A549 (cell line): ENCODE results near the gene UNC5B.

ENCODE experiments used
- JUNB ChIP-seq: fragments of >200 bp; sonication (Bioruptor Twin); formaldehyde crosslinking; IDR thresholded peaks from 2 replicates; pipeline ENCODE4 v1.6.1; 2016
- POLR2A ChIP-seq: IDR thresholded peaks from 2 replicates; pipeline ENCODE4 v1.6.1; 2012; ENCODE audit warnings: mild to moderate bottlenecking, low read length
- RAD21 ChIP-seq, 2 experiments: fragments of >200 bp in 1 of 2; sonication (Bioruptor Twin) in 1 of 2; formaldehyde crosslinking in 1 of 2; IDR thresholded peaks in 1 of 2; conservative IDR thresholded peaks in 1 of 2; 2 replicates in 1 of 2; 3 replicates in 1 of 2; pipeline ENCODE4 v1.6.1; 2012 to 2018; ENCODE audit warnings: inconsistent platforms in 1 of 2
- RFX5 ChIP-seq: fragments of 450-650 bp; IDR thresholded peaks from 2 replicates; pipeline ENCODE4 v1.7.1; 2014; ENCODE audit warnings: antibody characterized with exemption, mild to moderate bottlenecking, moderate library complexity
- SMC3 ChIP-seq: fragments of >200 bp; sonication (Bioruptor Twin); formaldehyde crosslinking; IDR thresholded peaks from 3 replicates; pipeline ENCODE4 v1.6.1; 2018; ENCODE audit warnings: inconsistent platforms
- TF ChIP-seq, protein P1 (sequence below): fragments of >200 bp; sonication (Bioruptor Twin); formaldehyde crosslinking; IDR thresholded peaks from 3 replicates; pipeline ENCODE4 v1.5.1; 2016
- TF ChIP-seq, protein P2 (sequence below): IDR thresholded peaks from 2 replicates; pipeline ENCODE4 v1.6.1; 2012

DNA sequence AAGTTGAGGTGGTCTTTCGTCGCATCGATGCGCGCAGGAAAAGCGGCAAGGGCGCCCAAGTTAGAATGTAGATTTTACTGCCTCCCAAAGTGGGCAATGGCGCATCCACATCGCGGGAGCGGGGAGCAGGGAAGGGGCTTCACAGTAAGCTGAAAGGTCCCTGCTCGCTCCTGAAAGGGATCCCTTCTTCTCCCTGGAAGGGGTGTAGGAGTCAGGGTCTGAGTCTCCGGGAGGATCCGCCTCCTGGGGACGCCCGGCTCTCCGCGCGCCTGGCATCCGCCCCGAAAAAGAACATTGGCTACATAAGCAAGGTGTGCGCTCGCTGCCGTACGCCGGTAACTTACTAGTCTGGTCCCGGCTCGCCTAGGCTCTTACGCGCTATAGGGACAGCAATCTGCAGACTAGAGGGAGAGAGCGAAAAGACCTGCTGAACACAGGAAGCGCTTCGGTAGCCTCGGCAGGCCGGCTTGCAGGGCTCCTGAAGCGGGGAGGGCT is 804 bp downstream of the UNC5B start:
- TF ChIP-seq, protein P1, sequence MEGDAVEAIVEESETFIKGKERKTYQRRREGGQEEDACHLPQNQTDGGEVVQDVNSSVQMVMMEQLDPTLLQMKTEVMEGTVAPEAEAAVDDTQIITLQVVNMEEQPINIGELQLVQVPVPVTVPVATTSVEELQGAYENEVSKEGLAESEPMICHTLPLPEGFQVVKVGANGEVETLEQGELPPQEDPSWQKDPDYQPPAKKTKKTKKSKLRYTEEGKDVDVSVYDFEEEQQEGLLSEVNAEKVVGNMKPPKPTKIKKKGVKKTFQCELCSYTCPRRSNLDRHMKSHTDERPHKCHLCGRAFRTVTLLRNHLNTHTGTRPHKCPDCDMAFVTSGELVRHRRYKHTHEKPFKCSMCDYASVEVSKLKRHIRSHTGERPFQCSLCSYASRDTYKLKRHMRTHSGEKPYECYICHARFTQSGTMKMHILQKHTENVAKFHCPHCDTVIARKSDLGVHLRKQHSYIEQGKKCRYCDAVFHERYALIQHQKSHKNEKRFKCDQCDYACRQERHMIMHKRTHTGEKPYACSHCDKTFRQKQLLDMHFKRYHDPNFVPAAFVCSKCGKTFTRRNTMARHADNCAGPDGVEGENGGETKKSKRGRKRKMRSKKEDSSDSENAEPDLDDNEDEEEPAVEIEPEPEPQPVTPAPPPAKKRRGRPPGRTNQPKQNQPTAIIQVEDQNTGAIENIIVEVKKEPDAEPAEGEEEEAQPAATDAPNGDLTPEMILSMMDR: no peak
- TF ChIP-seq JUNB (no peak), RAD21 (conservative IDR thresholded peaks at IDR 0.05 in 1 of 2, IDR thresholded peaks at IDR 0.05 in 1 of 2) (no peak), RFX5 (no peak), POLR2A (no peak), SMC3 (no peak)
- TF ChIP-seq, protein P2, sequence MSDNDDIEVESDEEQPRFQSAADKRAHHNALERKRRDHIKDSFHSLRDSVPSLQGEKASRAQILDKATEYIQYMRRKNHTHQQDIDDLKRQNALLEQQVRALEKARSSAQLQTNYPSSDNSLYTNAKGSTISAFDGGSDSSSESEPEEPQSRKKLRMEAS: no peak
